Panc1 (cell line): Measurements from ENCODE around the gene UBR3. TPM values are rescaled to one million over a fixed set of nuclear protein-coding genes. Genes with fewer than 3 reads are reported as not detected.

Experiments
- ATAC-seq: fragments of 200-7000 bp; cut with Tn5 transposase; 2 replicates; pipeline ENCODE4 v1.9.1; 2020; ENCODE audit warnings: mild to moderate bottlenecking, moderate library complexity
- BruUV-seq: library from RNA; stranded (reverse); fragments of 400-500 nt; replicated peaks from 2 replicates; lab custom pipeline; 2021; lab: Mats Ljungman, UMichigan
- CTCF ChIA-PET: fragments of 300-600 bp; sonication (Branson Sonifier 250); formaldehyde crosslinking; loops from one replicate; lab custom pipeline; 2022; ENCODE audit warnings: antibody characterized with exemption; lab: Charles Lee
- POLR2A ChIA-PET: fragments of 300-600 bp; sonication (Branson Sonifier 250); formaldehyde crosslinking; loops from one replicate; lab custom pipeline; 2022; ENCODE audit warnings: antibody characterized with exemption; lab: Charles Lee
- DNase-seq: peaks from one replicate; pipeline ENCODE4 v3.0.0-alpha.2; 2010; ENCODE audit warnings: low read depth, low spot score
- H3K27ac ChIP-seq: 2 replicates; pipeline ENCODE4 v1.5.1; 2011; ENCODE audit warnings: mild to moderate bottlenecking, low read length, inconsistent platforms
- H3K27me3 ChIP-seq: fragments of 200-500 bp; sonication (Bioruptor generic); 2 replicates; pipeline ENCODE4 v1.6.0; 2014; ENCODE audit warnings: low read length, inconsistent platforms; ENCODE audit not compliant: control insufficient read depth, insufficient read depth
- H3K36me3 ChIP-seq: fragments of 200-500 bp; sonication (Bioruptor generic); 2 replicates; pipeline ENCODE4 v1.5.1; 2014; ENCODE audit warnings: inconsistent platforms, mild to moderate bottlenecking, low read length, moderate library complexity; ENCODE audit not compliant: control insufficient read depth, insufficient read depth
- H3K4me1 ChIP-seq: 2 replicates; pipeline ENCODE4 v1.5.1; 2011; ENCODE audit warnings: inconsistent platforms, mild to moderate bottlenecking, low read length, moderate library complexity; ENCODE audit not compliant: control insufficient read depth, insufficient read depth
- H3K4me3 ChIP-seq, 2 experiments: 2 replicates each; pipeline ENCODE4 v1.5.1; 2011 to 2012; ENCODE audit warnings: low read depth in 2 of 2, low read length in 2 of 2, mild to moderate bottlenecking in 2 of 2, inconsistent platforms in 1 of 2, moderate library complexity in 1 of 2
- H3K9me3 ChIP-seq: fragments of 200-500 bp; sonication (Bioruptor generic); 2 replicates; pipeline ENCODE4 v1.5.1; 2014; ENCODE audit warnings: low read depth, mild to moderate bottlenecking, inconsistent platforms, low read length, moderate library complexity; ENCODE audit not compliant: control insufficient read depth, insufficient read depth
- CTCF ChIP-seq: fragments of 450-650 bp; IDR thresholded peaks from 2 replicates; pipeline ENCODE4 v1.5.1; 2017; ENCODE audit warnings: mild to moderate bottlenecking
- POLR2AphosphoS5 ChIP-seq: IDR thresholded peaks from 2 replicates; pipeline ENCODE4 v1.6.1; 2012; ENCODE audit warnings: mild to moderate bottlenecking, low read depth, low read length, moderate library complexity
- REST ChIP-seq, 2 experiments: IDR thresholded peaks; 2 replicates each; pipeline ENCODE4 v1.6.1; 2011 to 2012; ENCODE audit warnings: low read depth in 2 of 2, control low read depth in 1 of 2, low read length in 1 of 2, mild to moderate bottlenecking in 1 of 2, moderate library complexity in 1 of 2; ENCODE audit not compliant: insufficient read depth in 1 of 2
- SIN3A ChIP-seq: IDR thresholded peaks from 2 replicates; pipeline ENCODE4 v1.6.1; 2012; ENCODE audit warnings: low read depth, mild to moderate bottlenecking, low read length, moderate library complexity, borderline replicate concordance; ENCODE audit not compliant: insufficient read depth
- TCF7L2 ChIP-seq: IDR thresholded peaks from 2 replicates; pipeline ENCODE4 v1.6.1; 2011; ENCODE audit warnings: mild to moderate bottlenecking, low read depth, low read length, inconsistent platforms
- in situ Hi-C: cut with HindIII; loops from 2 replicates; pipeline ENCODE4 v1.10.0; 2016; ENCODE audit warnings: low sequenced_read_pairs, low pct_unique_long_range_greater_than_20kb
- intact Hi-C: fragments of 100-400 bp; cut with micrococcal nuclease; formaldehyde crosslinking; loops from one replicate; pipeline ENCODE4 v1.10.0; 2022; ENCODE audit not compliant: unreplicated experiment
- total RNA-seq: library from RNA; stranded (reverse); gene quantifications from one replicate; pipeline ENCODE4 v1.2.1, GENCODE V29; 2021; ENCODE audit not compliant: unreplicated experiment

Gene UBR3
- total RNA-seq, 1 experiment from 2014 or later = 27.9 TPM

- in situ Hi-C loops = no loop called here
- ChIA-PET CTCF (no interaction called here), POLR2A (no interaction called here)
- H3K4me3 ChIP-seq = no peak overlapping the region
- DNase-seq (no peak), ATAC-seq (no peak)
- H3K9me3 ChIP-seq = no peaks in the 10 kb centered on the region
- BruUV-seq = no TSS peak
- intact Hi-C loops = no loop called here
- no peaks in the 10 kb centered on the region for H3K27me3 ChIP-seq
- no peaks in the 10 kb centered on the region for H3K36me3 ChIP-seq
- no peaks in the 10 kb centered on the region for H3K4me1 ChIP-seq
- TF ChIP-seq REST (IDR thresholded peaks at IDR 0.05; ENCODE audit: insufficient read depth in 1 of 2, low read depth in 2 of 2, low read length in 1 of 2) (no peak), TCF7L2 (no peak), SIN3A (no peak), CTCF (no peak), POLR2AphosphoS5 (no peak)
- H3K27ac ChIP-seq = no peak overlapping the region
Measured at GRCh38 chr2:170054997-170055396, 227.7 kb downstream of the UBR3 start.

- ChIA-PET POLR2A (no interaction called here), CTCF (no interaction called here)
- no peaks in the 10 kb centered on the region; the same call in 1 of the 2 replicates for H3K36me3 ChIP-seq
- in situ Hi-C loops = no loop called here
- ATAC-seq (no peak), DNase-seq (no peak)
- no peaks in the 10 kb centered on the region for H3K9me3 ChIP-seq
- no TSS peak for BruUV-seq
- intact Hi-C loops = no loop called here
- H3K4me1 ChIP-seq = no peaks in the 10 kb centered on the region
- H3K27ac ChIP-seq = no peak overlapping the region
- no peaks in the 10 kb centered on the region for H3K27me3 ChIP-seq
- no peak overlapping the region for H3K4me3 ChIP-seq
- no peak for TF ChIP-seq SIN3A
- no peak for TF ChIP-seq REST (IDR thresholded peaks at IDR 0.05; ENCODE audit: insufficient read depth in 1 of 2, low read depth in 2 of 2, low read length in 1 of 2)
- no peak for TF ChIP-seq TCF7L2
- no peak for TF ChIP-seq CTCF
- no peak for TF ChIP-seq POLR2AphosphoS5
Measured at GRCh38 chr2:170056900-170057299, 229.6 kb downstream of the UBR3 start.
